Keratinocyte (primary cell): ENCODE data around the gene PCDHGC3. TPM values are rescaled to one million over a fixed set of nuclear protein-coding genes. Genes with fewer than 3 reads are reported as not detected.

Source experiments
- DNase-seq: peaks from one replicate; pipeline ENCODE4 v3.0.0-alpha.2; 2011; ENCODE audit warnings: low read depth, missing footprints, low spot score
- FAIRE-seq: peaks from 2 replicates; lab custom pipeline; 2011; peaks lifted over from hg19 to GRCh38; lab: Jason Lieb, UNC
- H2AFZ ChIP-seq: 2 replicates; pipeline ENCODE4 v1.6.0; 2012; ENCODE audit warnings: low read length, control low read depth, inconsistent platforms; ENCODE audit not compliant: control insufficient read depth
- H3K27ac ChIP-seq: 2 replicates; pipeline ENCODE4 v1.5.1; 2011; ENCODE audit warnings: low read length; ENCODE audit not compliant: control insufficient read depth, insufficient read depth
- H3K27me3 ChIP-seq: 3 replicates; pipeline ENCODE4 v1.6.0; 2011; ENCODE audit warnings: low read length; ENCODE audit not compliant: control insufficient read depth, insufficient read depth; ENCODE audit errors: extremely low read depth
- H3K36me3 ChIP-seq, 2 experiments: 2 replicates in 1 of 2; 3 replicates in 1 of 2; pipeline ENCODE4 v1.5.1; 2011; ENCODE audit warnings: low read length in 2 of 2, mild to moderate bottlenecking in 1 of 2; ENCODE audit not compliant: control insufficient read depth in 2 of 2, insufficient read depth in 2 of 2; ENCODE audit errors: extremely low read depth in 1 of 2
- H3K4me1 ChIP-seq: 3 replicates; pipeline ENCODE4 v1.5.1; 2011; ENCODE audit warnings: low read length; ENCODE audit not compliant: control insufficient read depth, insufficient read depth; ENCODE audit errors: extremely low read depth
- H3K4me2 ChIP-seq: 3 replicates; pipeline ENCODE4 v1.6.0; 2011; ENCODE audit warnings: low read depth, low read length; ENCODE audit not compliant: control insufficient read depth, insufficient read depth; ENCODE audit errors: extremely low read depth
- H3K4me3 ChIP-seq, 3 experiments: fragments of 200-600 bp in 1 of 3; sonication (generic) in 1 of 3; 2 replicates in 2 of 3; 3 replicates in 1 of 3; pipeline ENCODE4 v1.5.1; 2011 to 2016; ENCODE audit warnings: low read length in 3 of 3, mild to moderate bottlenecking in 3 of 3, control low read depth in 2 of 3, inconsistent platforms in 1 of 3, low read depth in 1 of 3, mixed read lengths in 1 of 3, mixed run types in 1 of 3, moderate library complexity in 1 of 3; ENCODE audit not compliant: control insufficient read depth in 2 of 3, insufficient read depth in 2 of 3; ENCODE audit errors: extremely low read depth in 1 of 3
- H3K79me2 ChIP-seq: 2 replicates; pipeline ENCODE4 v1.6.0; 2012; ENCODE audit warnings: low read length; ENCODE audit not compliant: control insufficient read depth, insufficient read depth
- H3K9ac ChIP-seq: 3 replicates; pipeline ENCODE4 v1.6.0; 2011; ENCODE audit warnings: low read length; ENCODE audit not compliant: control insufficient read depth, insufficient read depth; ENCODE audit errors: extremely low read depth
- H3K9me1 ChIP-seq: 3 replicates; pipeline ENCODE4 v1.6.0; 2011; ENCODE audit warnings: low read length; ENCODE audit not compliant: control insufficient read depth, insufficient read depth; ENCODE audit errors: extremely low read depth
- H3K9me3 ChIP-seq: 2 replicates; pipeline ENCODE4 v1.5.1; 2012; ENCODE audit warnings: low read depth, low read length; ENCODE audit not compliant: control insufficient read depth
- H4K20me1 ChIP-seq: 3 replicates; pipeline ENCODE4 v1.6.0; 2011; ENCODE audit warnings: low read length; ENCODE audit not compliant: control insufficient read depth, insufficient read depth; ENCODE audit errors: extremely low read depth
- EZH2 ChIP-seq: IDR thresholded peaks from one replicate; pipeline ENCODE4 v1.6.1; 2012; ENCODE audit warnings: inconsistent platforms, mild to moderate bottlenecking, low read length, moderate library complexity
- dilution Hi-C: fragments of 300-500 bp; cut with MboI; formaldehyde crosslinking; loops from one replicate; pipeline ENCODE4 v1.7.0; 2020; ENCODE audit warnings: low sequenced_read_pairs; ENCODE audit not compliant: extremely low pct_ligation_motif_present
- polyA plus RNA-seq, 5 experiments: library from polyadenylated mRNA; depleted of rRNA in 3 of 5; stranded (reverse) in 3 of 5; stranded (forward) in 1 of 5; unstranded in 1 of 5; fragments of >200 nt; gene quantifications; 1 replicate in 1 of 5; 2 replicates in 3 of 5; 3 replicates in 1 of 5; pipeline versions ENCODE4 v1.2.1 to v1.2.3, GENCODE V29; 2011 to 2012; ENCODE audit warnings: missing spikeins in 2 of 5, low read depth in 1 of 5, low replicate concordance in 1 of 5
- TF ChIP-seq, protein P1 (sequence below), 3 experiments: IDR thresholded peaks in 1 of 3; conservative IDR thresholded peaks in 1 of 3; optimal IDR thresholded peaks in 1 of 3; 2 replicates in 2 of 3; 3 replicates in 1 of 3; pipeline versions ENCODE3 to v1.5.1; 2011; ENCODE audit warnings: low read length in 3 of 3, mild to moderate bottlenecking in 3 of 3, moderate library complexity in 2 of 3, control low read depth in 1 of 3, inconsistent platforms in 1 of 3; ENCODE audit not compliant: insufficient read depth in 2 of 3; ENCODE audit errors: extremely low read depth in 1 of 3

Gene PCDHGC3
- polyA plus RNA-seq, 1 donor (not counting 4 experiments of a cell fraction or from before 2014, with no cell fraction given) = 15.2 TPM

DNA sequence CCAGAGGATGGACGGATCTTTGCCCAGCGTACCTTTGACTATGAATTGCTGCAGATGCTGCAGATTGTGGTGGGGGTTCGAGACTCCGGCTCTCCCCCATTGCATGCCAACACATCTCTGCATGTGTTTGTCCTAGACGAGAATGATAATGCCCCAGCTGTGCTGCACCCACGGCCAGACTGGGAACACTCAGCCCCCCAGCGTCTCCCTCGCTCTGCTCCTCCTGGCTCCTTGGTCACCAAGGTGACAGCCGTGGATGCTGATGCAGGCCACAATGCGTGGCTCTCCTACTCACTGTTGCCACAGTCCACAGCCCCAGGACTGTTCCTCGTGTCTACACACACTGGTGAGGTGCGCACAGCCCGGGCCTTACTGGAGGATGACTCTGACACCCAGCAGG lies 15.0 kb downstream of the PCDHGC3 start:
- no peak overlapping the region for H3K4me3 ChIP-seq
- peaks cover 21% of the 10 kb centered on the region for H3K4me1 ChIP-seq
- FAIRE-seq (no peak), DNase-seq (no peak)
- H3K9me1 ChIP-seq = no peaks in the 10 kb centered on the region
- H3K27me3 ChIP-seq = no peaks in the 10 kb centered on the region
- peaks cover 0 to under 1% of the 10 kb centered on the region in 2 experiments for H3K36me3 ChIP-seq
- H3K79me2 ChIP-seq = no peaks in the 10 kb centered on the region
- no peak overlapping the region for H3K4me2 ChIP-seq
- no peaks in the 10 kb centered on the region for H3K9me3 ChIP-seq
- no peak overlapping the region for H3K9ac ChIP-seq
- H2AFZ ChIP-seq = no peak overlapping the region
- TF ChIP-seq, protein P1, sequence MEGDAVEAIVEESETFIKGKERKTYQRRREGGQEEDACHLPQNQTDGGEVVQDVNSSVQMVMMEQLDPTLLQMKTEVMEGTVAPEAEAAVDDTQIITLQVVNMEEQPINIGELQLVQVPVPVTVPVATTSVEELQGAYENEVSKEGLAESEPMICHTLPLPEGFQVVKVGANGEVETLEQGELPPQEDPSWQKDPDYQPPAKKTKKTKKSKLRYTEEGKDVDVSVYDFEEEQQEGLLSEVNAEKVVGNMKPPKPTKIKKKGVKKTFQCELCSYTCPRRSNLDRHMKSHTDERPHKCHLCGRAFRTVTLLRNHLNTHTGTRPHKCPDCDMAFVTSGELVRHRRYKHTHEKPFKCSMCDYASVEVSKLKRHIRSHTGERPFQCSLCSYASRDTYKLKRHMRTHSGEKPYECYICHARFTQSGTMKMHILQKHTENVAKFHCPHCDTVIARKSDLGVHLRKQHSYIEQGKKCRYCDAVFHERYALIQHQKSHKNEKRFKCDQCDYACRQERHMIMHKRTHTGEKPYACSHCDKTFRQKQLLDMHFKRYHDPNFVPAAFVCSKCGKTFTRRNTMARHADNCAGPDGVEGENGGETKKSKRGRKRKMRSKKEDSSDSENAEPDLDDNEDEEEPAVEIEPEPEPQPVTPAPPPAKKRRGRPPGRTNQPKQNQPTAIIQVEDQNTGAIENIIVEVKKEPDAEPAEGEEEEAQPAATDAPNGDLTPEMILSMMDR (optimal IDR thresholded peaks at IDR 0.05 in 1 of 3, IDR thresholded peaks at IDR 0.05 in 1 of 3, conservative IDR thresholded peaks at IDR 0.05 in 1 of 3; ENCODE audit: extremely low read depth in 1 of 3, insufficient read depth in 2 of 3, low read length in 3 of 3) = no peak
- no peak for TF ChIP-seq EZH2
- H4K20me1 ChIP-seq = no peaks in the 10 kb centered on the region
- dilution Hi-C loops = no loop called here
- H3K27ac ChIP-seq = no peak overlapping the region

DNA sequence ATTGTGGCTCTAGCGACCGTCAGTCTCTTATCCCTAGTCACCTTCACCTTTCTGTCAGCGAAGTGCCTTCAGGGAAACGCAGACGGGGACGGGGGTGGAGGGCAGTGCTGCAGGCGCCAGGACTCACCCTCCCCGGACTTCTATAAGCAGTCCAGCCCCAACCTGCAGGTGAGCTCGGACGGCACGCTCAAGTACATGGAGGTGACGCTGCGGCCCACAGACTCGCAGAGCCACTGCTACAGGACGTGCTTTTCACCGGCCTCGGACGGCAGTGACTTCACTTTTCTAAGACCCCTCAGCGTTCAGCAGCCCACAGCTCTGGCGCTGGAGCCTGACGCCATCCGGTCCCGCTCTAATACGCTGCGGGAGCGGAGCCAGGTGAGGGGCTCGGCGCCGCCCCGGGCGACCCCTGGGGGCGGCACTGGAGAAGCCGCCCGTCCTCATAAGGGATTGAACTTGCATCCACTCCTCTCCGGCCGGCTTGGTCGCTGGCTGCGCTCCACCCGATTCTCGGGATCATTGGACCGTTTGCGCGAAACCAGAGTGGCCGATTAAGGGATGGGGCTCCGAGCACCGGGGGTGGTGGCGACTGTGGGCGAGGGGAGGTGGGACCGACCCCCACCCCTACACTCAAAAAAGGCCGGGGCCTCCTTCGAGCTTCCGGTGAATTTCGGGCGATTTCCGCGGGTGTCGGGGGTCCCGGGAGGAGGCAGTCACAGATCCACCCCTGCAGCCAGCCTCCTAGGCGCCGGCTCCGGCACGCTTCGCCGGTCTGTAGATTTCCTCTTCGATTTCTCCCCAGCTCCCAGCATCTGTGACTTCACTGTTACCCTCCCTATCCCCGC lies 15.8 kb downstream of the PCDHGC3 start:
- no peak overlapping the region for H3K9ac ChIP-seq
- no peaks in the 10 kb centered on the region for H3K9me3 ChIP-seq
- peaks cover 21% of the 10 kb centered on the region for H3K4me1 ChIP-seq
- no peaks in the 10 kb centered on the region for H3K79me2 ChIP-seq
- no peak for FAIRE-seq
- no peak for DNase-seq
- peaks cover 0 to 3% of the 10 kb centered on the region in 2 experiments for H3K36me3 ChIP-seq
- no peak overlapping the region for H3K4me2 ChIP-seq
- TF ChIP-seq, protein P1 (optimal IDR thresholded peaks at IDR 0.05 in 1 of 3, IDR thresholded peaks at IDR 0.05 in 1 of 3, conservative IDR thresholded peaks at IDR 0.05 in 1 of 3; ENCODE audit: extremely low read depth in 1 of 3, insufficient read depth in 2 of 3, low read length in 3 of 3) = no peak
- TF ChIP-seq EZH2 = no peak
- dilution Hi-C loops = no loop called here
- H3K27me3 ChIP-seq = no peaks in the 10 kb centered on the region
- H3K4me3 ChIP-seq = no peak overlapping the region
- no peaks in the 10 kb centered on the region for H3K9me1 ChIP-seq
- H2AFZ ChIP-seq = no peak overlapping the region
- H3K27ac ChIP-seq = no peak overlapping the region
- no peaks in the 10 kb centered on the region for H4K20me1 ChIP-seq
